ENCODE measurements around the gene SYCN. TPM values are rescaled to one million over a fixed set of nuclear protein-coding genes. Genes with fewer than 3 reads are reported as not detected.

The SYCN gene
- total RNA-seq, 1 experiment from 2014 or later: not detected

DNA sequence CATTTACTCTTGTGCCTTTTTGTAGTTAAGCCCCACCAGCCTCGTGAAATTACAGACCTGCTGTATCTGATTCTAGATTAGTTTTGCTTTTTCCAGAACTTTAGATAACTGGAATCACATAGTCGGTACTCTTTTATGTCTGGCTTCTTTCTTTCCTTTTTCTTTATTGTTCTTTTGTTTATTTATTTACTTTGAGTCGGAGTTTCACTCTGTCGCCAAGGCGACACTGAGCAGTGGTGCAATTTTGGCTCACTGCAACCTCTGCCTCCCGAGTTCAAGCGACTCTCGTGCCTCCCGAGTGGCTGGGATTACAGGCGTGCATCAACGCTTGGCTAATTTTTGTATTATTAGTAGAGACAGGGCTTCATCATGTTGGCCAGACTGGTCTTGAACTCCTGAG is 13.3 kb downstream of the SYCN start:
- no TSS peak for BruUV-seq (replicated peaks)
- TF ChIP-seq, protein P1, sequence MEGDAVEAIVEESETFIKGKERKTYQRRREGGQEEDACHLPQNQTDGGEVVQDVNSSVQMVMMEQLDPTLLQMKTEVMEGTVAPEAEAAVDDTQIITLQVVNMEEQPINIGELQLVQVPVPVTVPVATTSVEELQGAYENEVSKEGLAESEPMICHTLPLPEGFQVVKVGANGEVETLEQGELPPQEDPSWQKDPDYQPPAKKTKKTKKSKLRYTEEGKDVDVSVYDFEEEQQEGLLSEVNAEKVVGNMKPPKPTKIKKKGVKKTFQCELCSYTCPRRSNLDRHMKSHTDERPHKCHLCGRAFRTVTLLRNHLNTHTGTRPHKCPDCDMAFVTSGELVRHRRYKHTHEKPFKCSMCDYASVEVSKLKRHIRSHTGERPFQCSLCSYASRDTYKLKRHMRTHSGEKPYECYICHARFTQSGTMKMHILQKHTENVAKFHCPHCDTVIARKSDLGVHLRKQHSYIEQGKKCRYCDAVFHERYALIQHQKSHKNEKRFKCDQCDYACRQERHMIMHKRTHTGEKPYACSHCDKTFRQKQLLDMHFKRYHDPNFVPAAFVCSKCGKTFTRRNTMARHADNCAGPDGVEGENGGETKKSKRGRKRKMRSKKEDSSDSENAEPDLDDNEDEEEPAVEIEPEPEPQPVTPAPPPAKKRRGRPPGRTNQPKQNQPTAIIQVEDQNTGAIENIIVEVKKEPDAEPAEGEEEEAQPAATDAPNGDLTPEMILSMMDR (IDR thresholded peaks at IDR 0.05; ENCODE audit: unreplicated experiment): no peak
- ChIA-PET CTCF (interaction anchor here (0.9 kb wide), 1 partner anchor 103 kb away, joined by 3 read pairs; no protein-coding TSS in a partner anchor), POLR2A (no interaction called here)
- Mint-ChIP-seq H3K27ac (ENCODE audit: low read depth, unreplicated experiment) (no peak overlapping the region), H3K27me3 (ENCODE audit: insufficient read depth, unreplicated experiment) (peaks cover 5% of the 10 kb centered on the region), H3K36me3 (ENCODE audit: insufficient read depth, unreplicated experiment) (peaks cover 5% of the 10 kb centered on the region), H3K9me3 (ENCODE audit: unreplicated experiment) (no peaks in the 10 kb centered on the region), H3K4me3 (ENCODE audit: unreplicated experiment) (no peak overlapping the region), H3K4me1 (ENCODE audit: insufficient read depth, unreplicated experiment) (peaks cover 15% of the 10 kb centered on the region)
- DNase-seq (ENCODE audit: unreplicated experiment): no peak
- intact Hi-C loops (cut with micrococcal nuclease): loop anchor here (10.0 kb wide), 1 partner anchor 134 kb away; the partner anchor contains the start of gene LRFN1

DNA sequence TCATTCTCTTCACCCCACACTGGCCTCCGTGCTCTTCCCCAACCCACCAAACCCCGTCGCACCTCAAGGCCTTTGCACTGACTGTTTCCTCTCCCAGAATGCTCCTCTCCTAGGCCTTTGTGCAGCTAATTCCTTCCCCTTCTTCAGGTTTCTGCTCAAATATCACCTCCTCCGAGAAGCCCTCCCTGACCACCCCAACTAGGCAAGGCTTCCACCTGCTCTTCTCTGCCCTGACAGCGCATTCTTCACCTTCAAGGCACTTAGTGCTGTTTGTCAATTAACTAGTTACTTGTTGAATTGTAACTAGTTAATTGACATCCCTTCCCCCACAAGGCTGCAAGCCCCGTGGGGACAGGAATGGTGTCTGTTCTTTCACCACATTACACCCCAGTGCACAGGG is 15.1 kb downstream of the SYCN start:
- H3K27me3 Mint-ChIP-seq (ENCODE audit: insufficient read depth, unreplicated experiment): no peaks in the 10 kb centered on the region
- TF ChIP-seq, protein P1 (IDR thresholded peaks at IDR 0.05; ENCODE audit: unreplicated experiment): no peak
- H3K4me1 Mint-ChIP-seq (ENCODE audit: insufficient read depth, unreplicated experiment): peaks cover 12% of the 10 kb centered on the region
- intact Hi-C loops (cut with micrococcal nuclease): no loop called here
- no TSS peak for BruUV-seq (replicated peaks)
- CTCF ChIA-PET: interaction anchor here (0.8 kb wide), 1 partner anchor 138 kb away, joined by 3 read pairs; no protein-coding TSS in a partner anchor
- no peak overlapping the region for H3K27ac Mint-ChIP-seq (ENCODE audit: low read depth, unreplicated experiment)
- no peak overlapping the region for H3K4me3 Mint-ChIP-seq (ENCODE audit: unreplicated experiment)
- no peaks in the 10 kb centered on the region for H3K9me3 Mint-ChIP-seq (ENCODE audit: unreplicated experiment)
- H3K36me3 Mint-ChIP-seq (ENCODE audit: insufficient read depth, unreplicated experiment): peaks cover 7% of the 10 kb centered on the region
- POLR2A ChIA-PET: no interaction called here
- no peak for DNase-seq (ENCODE audit: unreplicated experiment)

DNA sequence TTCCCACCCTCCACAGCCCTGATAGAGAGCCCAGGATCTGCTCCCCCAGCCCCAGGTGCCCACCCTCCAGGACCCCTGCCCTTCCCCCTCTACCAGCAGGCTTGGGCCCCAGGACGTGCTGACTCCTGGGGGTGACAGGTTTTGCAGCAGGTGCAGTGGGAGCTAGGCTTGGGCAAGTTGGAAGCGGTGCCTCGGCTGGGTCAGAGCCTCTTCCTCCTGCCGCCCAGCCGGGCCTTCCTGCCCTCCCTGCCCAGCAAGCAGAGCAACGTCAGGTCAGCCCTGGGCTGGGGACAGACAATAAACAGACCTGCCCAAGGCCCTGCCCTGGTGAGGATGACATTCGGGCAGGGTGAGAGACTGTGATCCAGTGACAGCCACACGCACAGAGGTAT is 16.5 kb downstream of the SYCN start:
- TF ChIP-seq, protein P1 (IDR thresholded peaks at IDR 0.05; ENCODE audit: unreplicated experiment): peak; percentile 17
- H3K27me3 Mint-ChIP-seq (ENCODE audit: insufficient read depth, unreplicated experiment): no peaks in the 10 kb centered on the region
- CTCF ChIA-PET: interaction anchor here (0.6 to 1.5 kb wide), 5 partner anchors 28 to 76 kb away, joined by 3 to 4 read pairs (median 3); no protein-coding TSS in a partner anchor
- H3K4me3 Mint-ChIP-seq (ENCODE audit: unreplicated experiment): no peak overlapping the region
- no peaks in the 10 kb centered on the region for H3K9me3 Mint-ChIP-seq (ENCODE audit: unreplicated experiment)
- no TSS peak for BruUV-seq (replicated peaks)
- intact Hi-C loops (cut with micrococcal nuclease): loop anchor here (1.0 kb wide), 2 partner anchors 65 to 135 kb away; no protein-coding TSS in a partner anchor
- peaks cover 4% of the 10 kb centered on the region for H3K36me3 Mint-ChIP-seq (ENCODE audit: insufficient read depth, unreplicated experiment)
- H3K4me1 Mint-ChIP-seq (ENCODE audit: insufficient read depth, unreplicated experiment): peaks cover 6% of the 10 kb centered on the region
- DNase-seq (ENCODE audit: unreplicated experiment): no peak
- POLR2A ChIA-PET: no interaction called here
- no peak overlapping the region for H3K27ac Mint-ChIP-seq (ENCODE audit: low read depth, unreplicated experiment)

DNA sequence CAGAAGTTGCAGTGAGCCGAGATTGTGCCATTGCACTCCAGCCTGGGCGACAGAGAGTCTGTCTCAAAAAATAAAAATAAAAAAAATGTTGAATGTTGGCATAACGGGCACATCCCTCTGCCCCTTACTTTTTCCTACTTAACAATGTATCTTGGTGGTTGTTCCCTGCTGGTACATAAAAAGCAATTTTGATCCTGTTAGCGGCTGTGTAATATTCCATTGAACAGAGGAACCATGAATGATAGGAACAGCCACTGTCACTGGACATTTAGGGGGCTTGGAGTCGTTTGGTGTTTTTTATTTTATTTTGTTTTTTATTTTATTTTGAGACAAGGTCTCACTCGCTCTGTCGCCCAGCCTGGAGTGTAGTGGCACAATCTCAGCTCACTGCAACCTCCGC is 17.7 kb downstream of the SYCN start:
- intact Hi-C loops (cut with micrococcal nuclease): no loop called here
- Mint-ChIP-seq H3K4me3 (ENCODE audit: unreplicated experiment) (no peak overlapping the region), H3K4me1 (ENCODE audit: insufficient read depth, unreplicated experiment) (peaks cover 6% of the 10 kb centered on the region), H3K27me3 (ENCODE audit: insufficient read depth, unreplicated experiment) (no peaks in the 10 kb centered on the region), H3K9me3 (ENCODE audit: unreplicated experiment) (no peaks in the 10 kb centered on the region), H3K27ac (ENCODE audit: low read depth, unreplicated experiment) (no peak overlapping the region), H3K36me3 (ENCODE audit: insufficient read depth, unreplicated experiment) (peaks cover 4% of the 10 kb centered on the region)
- CTCF ChIA-PET: interaction anchor here (0.6 to 1.5 kb wide), 7 partner anchors 23 to 661 kb away, joined by 3 to 7 read pairs (median 3); no protein-coding TSS in a partner anchor
- DNase-seq (ENCODE audit: unreplicated experiment): no peak
- TF ChIP-seq, protein P1 (IDR thresholded peaks at IDR 0.05; ENCODE audit: unreplicated experiment): no peak
- POLR2A ChIA-PET: no interaction called here
- no TSS peak for BruUV-seq (replicated peaks)

Measured in MCF 10A (cell line).